ENCODE measurements around the gene SIRT6.

Gene SIRT6

DNA sequence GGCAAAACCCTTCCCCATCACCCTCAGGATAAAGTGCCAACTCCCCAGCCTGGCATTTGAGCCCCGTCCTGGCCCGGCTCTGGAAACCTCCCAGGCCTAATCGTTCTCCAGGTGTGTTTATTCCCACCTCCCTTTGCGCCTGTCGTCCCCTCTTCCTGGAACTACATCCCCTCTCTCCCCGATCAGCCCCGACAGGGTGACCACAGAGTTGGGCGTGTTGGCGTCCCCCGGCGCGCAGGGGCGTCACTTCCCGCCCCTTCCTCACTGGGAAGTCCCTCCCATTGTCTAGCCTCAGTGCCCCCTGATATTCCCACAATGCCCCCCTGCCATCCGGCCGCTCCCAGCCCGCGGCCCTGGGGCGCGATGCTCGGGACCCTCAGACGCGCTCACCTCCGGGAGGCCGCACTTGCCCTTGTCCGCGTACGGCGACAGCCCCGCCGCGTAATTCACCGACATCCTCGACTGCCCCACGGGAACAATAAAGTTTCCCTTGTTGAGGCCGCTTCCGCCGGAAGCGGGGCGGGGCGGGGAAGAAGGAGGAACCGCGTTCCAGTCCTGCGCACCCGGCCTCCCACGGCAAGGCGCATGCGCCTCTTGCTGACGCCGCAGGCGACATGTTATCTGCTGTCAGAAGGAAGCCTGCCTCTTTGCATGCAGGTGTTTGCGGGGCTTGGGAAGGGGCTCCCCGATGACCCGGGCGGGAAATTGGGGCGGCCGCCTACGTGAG lies at the start of gene SIRT6, which contains the start of gene ANKRD24 (continued):
- no peak for TF ChIP-seq ZNF529 (tag by site-specific recombination; IDR thresholded peaks at IDR 0.05; ENCODE audit: insufficient replicate concordance)
- TF ChIP-seq GLI4 (tag by site-specific recombination; IDR thresholded peaks at IDR 0.05), result peak; percentile 43; the same call in 1 of the 2 replicates
- TF ChIP-seq, protein P1, sequence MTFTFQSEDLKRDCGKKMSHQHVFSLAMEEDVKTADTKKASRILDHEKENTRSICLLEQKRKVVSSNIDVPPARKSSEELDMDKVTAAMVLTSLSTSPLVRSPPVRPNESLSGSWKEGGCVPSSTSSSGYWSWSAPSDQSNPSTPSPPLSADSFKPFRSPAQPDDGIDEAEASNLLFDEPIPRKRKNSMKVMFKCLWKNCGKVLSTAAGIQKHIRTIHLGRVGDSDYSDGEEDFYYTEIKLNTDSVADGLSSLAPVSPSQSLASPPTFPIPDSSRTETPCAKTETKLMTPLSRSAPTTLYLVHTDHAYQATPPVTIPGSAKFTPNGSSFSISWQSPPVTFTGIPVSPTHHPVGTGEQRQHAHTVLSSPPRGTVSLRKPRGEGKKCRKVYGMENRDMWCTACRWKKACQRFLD (tag by site-specific recombination; IDR thresholded peaks at IDR 0.05), result no peak
- TF ChIP-seq, protein P2, sequence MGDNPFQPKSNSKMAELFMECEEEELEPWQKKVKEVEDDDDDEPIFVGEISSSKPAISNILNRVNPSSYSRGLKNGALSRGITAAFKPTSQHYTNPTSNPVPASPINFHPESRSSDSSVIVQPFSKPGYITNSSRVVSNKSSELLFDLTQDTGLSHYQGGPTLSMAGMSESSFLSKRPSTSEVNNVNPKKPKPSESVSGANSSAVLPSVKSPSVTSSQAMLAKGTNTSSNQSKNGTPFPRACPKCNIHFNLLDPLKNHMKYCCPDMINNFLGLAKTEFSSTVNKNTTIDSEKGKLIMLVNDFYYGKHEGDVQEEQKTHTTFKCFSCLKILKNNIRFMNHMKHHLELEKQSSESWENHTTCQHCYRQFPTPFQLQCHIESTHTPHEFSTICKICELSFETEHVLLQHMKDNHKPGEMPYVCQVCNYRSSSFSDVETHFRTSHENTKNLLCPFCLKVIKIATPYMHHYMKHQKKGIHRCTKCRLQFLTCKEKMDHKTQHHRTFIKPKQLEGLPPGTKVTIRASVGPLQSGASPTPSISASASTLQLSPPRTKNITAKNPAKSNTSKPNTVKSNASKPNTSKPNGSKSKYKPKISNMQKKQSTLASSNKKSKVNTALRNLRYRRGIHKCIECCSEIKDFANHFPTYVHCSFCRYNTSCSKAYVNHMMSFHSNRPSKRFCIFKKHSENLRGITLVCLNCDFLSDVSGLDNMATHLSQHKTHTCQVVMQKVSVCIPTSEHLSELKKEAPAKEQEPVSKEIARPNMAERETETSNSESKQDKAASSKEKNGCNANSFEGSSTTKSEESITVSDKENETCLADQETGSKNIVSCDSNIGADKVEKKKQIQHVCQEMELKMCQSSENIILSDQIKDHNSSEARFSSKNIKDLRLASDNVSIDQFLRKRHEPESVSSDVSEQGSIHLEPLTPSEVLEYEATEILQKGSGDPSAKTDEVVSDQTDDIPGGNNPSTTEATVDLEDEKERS (tag by site-specific recombination; IDR thresholded peaks at IDR 0.05), result no peak
- TF ChIP-seq, protein P3, sequence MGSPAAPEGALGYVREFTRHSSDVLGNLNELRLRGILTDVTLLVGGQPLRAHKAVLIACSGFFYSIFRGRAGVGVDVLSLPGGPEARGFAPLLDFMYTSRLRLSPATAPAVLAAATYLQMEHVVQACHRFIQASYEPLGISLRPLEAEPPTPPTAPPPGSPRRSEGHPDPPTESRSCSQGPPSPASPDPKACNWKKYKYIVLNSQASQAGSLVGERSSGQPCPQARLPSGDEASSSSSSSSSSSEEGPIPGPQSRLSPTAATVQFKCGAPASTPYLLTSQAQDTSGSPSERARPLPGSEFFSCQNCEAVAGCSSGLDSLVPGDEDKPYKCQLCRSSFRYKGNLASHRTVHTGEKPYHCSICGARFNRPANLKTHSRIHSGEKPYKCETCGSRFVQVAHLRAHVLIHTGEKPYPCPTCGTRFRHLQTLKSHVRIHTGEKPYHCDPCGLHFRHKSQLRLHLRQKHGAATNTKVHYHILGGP (tag by site-specific recombination; IDR thresholded peaks at IDR 0.05), result no peak
- no peak for TF ChIP-seq ZNF626 (tag by site-specific recombination; IDR thresholded peaks at IDR 0.05)
- peak; percentile 62 for TF ChIP-seq ZNF394 (tag by site-specific recombination; IDR thresholded peaks at IDR 0.05; ENCODE audit: borderline replicate concordance)
- TF ChIP-seq, protein P4, sequence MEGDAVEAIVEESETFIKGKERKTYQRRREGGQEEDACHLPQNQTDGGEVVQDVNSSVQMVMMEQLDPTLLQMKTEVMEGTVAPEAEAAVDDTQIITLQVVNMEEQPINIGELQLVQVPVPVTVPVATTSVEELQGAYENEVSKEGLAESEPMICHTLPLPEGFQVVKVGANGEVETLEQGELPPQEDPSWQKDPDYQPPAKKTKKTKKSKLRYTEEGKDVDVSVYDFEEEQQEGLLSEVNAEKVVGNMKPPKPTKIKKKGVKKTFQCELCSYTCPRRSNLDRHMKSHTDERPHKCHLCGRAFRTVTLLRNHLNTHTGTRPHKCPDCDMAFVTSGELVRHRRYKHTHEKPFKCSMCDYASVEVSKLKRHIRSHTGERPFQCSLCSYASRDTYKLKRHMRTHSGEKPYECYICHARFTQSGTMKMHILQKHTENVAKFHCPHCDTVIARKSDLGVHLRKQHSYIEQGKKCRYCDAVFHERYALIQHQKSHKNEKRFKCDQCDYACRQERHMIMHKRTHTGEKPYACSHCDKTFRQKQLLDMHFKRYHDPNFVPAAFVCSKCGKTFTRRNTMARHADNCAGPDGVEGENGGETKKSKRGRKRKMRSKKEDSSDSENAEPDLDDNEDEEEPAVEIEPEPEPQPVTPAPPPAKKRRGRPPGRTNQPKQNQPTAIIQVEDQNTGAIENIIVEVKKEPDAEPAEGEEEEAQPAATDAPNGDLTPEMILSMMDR (tag by site-specific recombination; IDR thresholded peaks at IDR 0.05), result no peak
- no peak for TF ChIP-seq ZBTB1 (tag by site-specific recombination; IDR thresholded peaks at IDR 0.05)
- no peak for TF ChIP-seq ZNF350 (tag by site-specific recombination; IDR thresholded peaks at IDR 0.05)
- TF ChIP-seq ZIC2 (tag by site-specific recombination; IDR thresholded peaks at IDR 0.05), result peak; percentile 75
- no peak for TF ChIP-seq ZNF48 (tag by site-specific recombination; IDR thresholded peaks at IDR 0.05)
- no peak for TF ChIP-seq PRDM1 (tag by site-specific recombination; IDR thresholded peaks at IDR 0.05)
- TF ChIP-seq, protein P5, sequence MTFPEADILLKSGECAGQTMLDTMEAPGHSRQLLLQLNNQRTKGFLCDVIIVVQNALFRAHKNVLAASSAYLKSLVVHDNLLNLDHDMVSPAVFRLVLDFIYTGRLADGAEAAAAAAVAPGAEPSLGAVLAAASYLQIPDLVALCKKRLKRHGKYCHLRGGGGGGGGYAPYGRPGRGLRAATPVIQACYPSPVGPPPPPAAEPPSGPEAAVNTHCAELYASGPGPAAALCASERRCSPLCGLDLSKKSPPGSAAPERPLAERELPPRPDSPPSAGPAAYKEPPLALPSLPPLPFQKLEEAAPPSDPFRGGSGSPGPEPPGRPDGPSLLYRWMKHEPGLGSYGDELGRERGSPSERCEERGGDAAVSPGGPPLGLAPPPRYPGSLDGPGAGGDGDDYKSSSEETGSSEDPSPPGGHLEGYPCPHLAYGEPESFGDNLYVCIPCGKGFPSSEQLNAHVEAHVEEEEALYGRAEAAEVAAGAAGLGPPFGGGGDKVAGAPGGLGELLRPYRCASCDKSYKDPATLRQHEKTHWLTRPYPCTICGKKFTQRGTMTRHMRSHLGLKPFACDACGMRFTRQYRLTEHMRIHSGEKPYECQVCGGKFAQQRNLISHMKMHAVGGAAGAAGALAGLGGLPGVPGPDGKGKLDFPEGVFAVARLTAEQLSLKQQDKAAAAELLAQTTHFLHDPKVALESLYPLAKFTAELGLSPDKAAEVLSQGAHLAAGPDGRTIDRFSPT (tag by site-specific recombination; IDR thresholded peaks at IDR 0.05), result peak; percentile 90
- TF ChIP-seq ZBTB21 (tag by site-specific recombination; IDR thresholded peaks at IDR 0.05), result peak; percentile 77
- TF ChIP-seq, protein P6, sequence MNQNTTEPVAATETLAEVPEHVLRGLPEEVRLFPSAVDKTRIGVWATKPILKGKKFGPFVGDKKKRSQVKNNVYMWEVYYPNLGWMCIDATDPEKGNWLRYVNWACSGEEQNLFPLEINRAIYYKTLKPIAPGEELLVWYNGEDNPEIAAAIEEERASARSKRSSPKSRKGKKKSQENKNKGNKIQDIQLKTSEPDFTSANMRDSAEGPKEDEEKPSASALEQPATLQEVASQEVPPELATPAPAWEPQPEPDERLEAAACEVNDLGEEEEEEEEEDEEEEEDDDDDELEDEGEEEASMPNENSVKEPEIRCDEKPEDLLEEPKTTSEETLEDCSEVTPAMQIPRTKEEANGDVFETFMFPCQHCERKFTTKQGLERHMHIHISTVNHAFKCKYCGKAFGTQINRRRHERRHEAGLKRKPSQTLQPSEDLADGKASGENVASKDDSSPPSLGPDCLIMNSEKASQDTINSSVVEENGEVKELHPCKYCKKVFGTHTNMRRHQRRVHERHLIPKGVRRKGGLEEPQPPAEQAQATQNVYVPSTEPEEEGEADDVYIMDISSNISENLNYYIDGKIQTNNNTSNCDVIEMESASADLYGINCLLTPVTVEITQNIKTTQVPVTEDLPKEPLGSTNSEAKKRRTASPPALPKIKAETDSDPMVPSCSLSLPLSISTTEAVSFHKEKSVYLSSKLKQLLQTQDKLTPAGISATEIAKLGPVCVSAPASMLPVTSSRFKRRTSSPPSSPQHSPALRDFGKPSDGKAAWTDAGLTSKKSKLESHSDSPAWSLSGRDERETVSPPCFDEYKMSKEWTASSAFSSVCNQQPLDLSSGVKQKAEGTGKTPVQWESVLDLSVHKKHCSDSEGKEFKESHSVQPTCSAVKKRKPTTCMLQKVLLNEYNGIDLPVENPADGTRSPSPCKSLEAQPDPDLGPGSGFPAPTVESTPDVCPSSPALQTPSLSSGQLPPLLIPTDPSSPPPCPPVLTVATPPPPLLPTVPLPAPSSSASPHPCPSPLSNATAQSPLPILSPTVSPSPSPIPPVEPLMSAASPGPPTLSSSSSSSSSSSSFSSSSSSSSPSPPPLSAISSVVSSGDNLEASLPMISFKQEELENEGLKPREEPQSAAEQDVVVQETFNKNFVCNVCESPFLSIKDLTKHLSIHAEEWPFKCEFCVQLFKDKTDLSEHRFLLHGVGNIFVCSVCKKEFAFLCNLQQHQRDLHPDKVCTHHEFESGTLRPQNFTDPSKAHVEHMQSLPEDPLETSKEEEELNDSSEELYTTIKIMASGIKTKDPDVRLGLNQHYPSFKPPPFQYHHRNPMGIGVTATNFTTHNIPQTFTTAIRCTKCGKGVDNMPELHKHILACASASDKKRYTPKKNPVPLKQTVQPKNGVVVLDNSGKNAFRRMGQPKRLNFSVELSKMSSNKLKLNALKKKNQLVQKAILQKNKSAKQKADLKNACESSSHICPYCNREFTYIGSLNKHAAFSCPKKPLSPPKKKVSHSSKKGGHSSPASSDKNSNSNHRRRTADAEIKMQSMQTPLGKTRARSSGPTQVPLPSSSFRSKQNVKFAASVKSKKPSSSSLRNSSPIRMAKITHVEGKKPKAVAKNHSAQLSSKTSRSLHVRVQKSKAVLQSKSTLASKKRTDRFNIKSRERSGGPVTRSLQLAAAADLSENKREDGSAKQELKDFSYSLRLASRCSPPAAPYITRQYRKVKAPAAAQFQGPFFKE (tag by site-specific recombination; IDR thresholded peaks at IDR 0.05; ENCODE audit: borderline replicate concordance), result 0 out of 2 replicates have a peak, but pooled peaks have one; percentile 78
- peak; percentile 96 for TF ChIP-seq SP7 (tag by site-specific recombination; IDR thresholded peaks at IDR 0.05)
- peak; percentile 60; the same call in 1 of the 2 replicates for TF ChIP-seq SCRT2 (tag by site-specific recombination; IDR thresholded peaks at IDR 0.05)
- no peak for TF ChIP-seq ZNF248 (tag by site-specific recombination; IDR thresholded peaks at IDR 0.05)
- peak; percentile 99 for TF ChIP-seq KLF16 (tag by site-specific recombination; IDR thresholded peaks at IDR 0.05)
- no peak for TF ChIP-seq ZNF157 (tag by site-specific recombination; IDR thresholded peaks at IDR 0.05)
- no peak for TF ChIP-seq FEZF1 (tag by site-specific recombination; IDR thresholded peaks at IDR 0.05)
- TF ChIP-seq ZNF660 (tag by site-specific recombination; IDR thresholded peaks at IDR 0.05), result peak; percentile 71; the same call in 1 of the 2 replicates
- TF ChIP-seq ZSCAN30 (tag by site-specific recombination; IDR thresholded peaks at IDR 0.05), result peak; percentile 47; the same call in 1 of the 2 replicates

Measured in HEK293 (cell line).